Subcutaneous adipose tissue (tissue), 4 donors: ENCODE measurements around the gene IQGAP1. TPM values are rescaled to one million over a fixed set of nuclear protein-coding genes. Genes with fewer than 3 reads are reported as not detected.

ENCODE experiments used
- total RNA-seq, 4 donors: library from RNA; depleted of rRNA; stranded (reverse); fragments of >200 nt; gene quantifications; one replicate each; pipeline ENCODE4 v1.1.0, GENCODE V29; 2016
- TF ChIP-seq, protein P1 (sequence below): fragments of 450-650 bp; IDR thresholded peaks from one replicate; pipeline ENCODE4 v1.5.1; 2016; ENCODE audit warnings: low read depth, mild to moderate bottlenecking, control low read depth, antibody characterized with exemption, moderate library complexity

The IQGAP1 gene
- total RNA-seq, 4 donors from 2014 or later: 279 to 493 (median 310) TPM

DNA sequence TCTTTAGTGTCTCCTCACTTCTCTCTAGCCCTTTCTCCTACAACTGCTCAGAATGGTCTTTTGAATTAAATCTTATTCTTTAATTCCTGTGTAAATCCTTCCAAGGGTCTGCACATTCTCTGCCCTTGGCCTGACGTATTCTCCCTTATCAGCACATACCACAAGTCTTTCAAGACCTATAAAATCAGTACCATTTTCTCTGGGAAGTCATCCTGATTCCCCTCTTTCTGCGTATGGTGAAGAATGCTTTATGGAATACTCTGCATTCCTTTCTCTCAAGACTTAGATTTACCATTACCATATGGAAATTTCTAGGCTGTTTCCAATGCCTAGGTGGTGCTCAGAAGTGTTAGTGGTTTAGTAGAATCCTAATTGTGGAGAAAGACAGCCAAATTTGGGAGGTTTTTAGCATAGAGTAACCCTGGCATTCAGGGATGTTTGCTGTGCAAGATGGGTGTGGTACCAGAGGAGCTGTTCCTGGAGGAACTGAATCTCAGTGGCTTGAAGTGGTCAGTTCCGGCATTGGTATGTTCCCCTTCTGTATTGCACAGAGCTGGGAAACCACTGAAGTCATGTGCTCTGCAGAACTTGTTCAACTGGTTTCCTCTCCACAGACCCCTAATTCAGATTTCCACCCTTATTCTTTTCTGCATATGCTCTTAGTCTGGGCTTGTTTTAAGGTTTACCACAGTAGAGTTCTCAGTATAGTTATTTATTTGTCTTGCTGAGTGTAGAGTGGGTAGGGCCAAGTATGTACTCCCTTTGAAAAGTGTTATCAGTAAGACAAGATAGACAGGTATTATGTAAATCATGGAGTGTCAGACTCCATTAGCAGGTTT lies 24.5 kb downstream of the IQGAP1 start:
- TF ChIP-seq, protein P1, sequence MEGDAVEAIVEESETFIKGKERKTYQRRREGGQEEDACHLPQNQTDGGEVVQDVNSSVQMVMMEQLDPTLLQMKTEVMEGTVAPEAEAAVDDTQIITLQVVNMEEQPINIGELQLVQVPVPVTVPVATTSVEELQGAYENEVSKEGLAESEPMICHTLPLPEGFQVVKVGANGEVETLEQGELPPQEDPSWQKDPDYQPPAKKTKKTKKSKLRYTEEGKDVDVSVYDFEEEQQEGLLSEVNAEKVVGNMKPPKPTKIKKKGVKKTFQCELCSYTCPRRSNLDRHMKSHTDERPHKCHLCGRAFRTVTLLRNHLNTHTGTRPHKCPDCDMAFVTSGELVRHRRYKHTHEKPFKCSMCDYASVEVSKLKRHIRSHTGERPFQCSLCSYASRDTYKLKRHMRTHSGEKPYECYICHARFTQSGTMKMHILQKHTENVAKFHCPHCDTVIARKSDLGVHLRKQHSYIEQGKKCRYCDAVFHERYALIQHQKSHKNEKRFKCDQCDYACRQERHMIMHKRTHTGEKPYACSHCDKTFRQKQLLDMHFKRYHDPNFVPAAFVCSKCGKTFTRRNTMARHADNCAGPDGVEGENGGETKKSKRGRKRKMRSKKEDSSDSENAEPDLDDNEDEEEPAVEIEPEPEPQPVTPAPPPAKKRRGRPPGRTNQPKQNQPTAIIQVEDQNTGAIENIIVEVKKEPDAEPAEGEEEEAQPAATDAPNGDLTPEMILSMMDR: no peak

DNA sequence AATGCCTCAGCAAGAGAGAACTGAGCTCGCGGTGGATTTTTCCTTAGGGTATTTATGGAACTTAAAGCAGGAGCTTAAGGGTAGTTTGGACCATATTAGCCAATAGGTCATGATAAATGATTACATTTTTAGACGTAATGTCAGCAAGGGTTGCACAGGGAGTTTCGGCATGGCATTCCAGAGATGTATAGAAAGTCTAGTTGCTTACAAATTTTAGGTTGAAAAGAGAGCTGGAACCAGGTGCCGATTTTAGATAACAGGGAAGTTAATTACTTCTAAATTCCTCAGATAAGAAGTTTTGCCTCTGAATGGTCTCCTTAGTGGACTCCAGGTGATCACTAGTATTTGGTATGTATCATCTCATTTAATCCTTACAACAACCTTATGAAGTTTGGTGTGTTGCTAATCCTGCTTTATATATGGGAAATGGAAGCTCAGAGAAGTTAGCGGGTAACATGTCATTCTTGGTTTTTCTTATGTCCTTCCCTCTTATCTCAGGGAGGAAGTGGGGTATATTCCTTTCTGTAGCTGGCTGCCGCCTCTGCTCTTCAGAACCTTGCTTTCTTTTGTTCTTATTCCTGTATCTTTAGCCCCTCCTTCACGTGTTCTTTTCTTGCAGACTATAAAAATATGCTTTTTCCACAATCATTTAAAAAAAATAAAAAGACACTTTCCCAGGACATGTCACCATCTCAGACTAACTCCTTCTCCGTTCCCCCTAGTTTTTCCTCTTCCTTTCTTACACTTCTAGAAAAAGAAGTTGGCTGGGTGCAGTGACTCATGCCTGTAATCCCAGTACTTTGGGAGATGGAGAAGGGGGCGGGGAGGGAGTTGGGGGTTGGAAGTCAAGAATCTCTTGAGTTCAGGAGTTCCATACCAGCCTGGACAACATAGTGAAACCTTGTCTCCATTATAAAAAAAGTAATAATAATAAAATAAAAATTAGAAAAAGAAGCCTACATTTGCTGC lies 25.7 kb downstream of the IQGAP1 start:
- TF ChIP-seq, protein P1: no peak

DNA sequence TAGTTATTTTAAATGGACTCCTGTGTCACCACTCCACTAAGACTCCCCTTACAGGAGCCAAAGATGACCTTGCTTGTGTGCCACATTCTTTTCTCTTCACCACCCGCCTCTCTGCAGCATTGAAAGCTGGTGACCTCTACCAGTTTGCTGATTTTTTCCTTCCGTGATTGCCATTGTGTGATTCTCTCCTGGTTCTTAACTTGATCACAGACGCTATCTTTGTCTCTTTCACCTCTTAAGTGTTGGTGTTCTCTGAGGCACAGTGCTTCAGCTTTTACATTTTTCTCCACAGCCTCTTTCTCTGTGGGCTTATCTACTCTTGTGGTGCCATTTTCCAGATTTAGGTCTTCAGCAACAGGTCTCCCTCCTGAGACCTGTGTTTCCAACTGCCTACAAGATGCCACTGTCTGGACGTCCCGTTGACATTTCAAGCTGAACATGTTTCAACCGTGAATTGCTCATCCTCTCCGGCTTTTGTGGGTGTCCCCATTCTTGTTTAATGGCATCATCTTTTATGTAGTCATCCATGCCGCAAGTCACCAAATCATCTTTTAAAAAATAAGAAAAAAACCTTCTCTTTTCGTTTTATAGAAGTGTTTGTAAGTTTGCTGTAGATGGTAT lies 26.5 kb downstream of the IQGAP1 start:
- TF ChIP-seq, protein P1: no peak

DNA sequence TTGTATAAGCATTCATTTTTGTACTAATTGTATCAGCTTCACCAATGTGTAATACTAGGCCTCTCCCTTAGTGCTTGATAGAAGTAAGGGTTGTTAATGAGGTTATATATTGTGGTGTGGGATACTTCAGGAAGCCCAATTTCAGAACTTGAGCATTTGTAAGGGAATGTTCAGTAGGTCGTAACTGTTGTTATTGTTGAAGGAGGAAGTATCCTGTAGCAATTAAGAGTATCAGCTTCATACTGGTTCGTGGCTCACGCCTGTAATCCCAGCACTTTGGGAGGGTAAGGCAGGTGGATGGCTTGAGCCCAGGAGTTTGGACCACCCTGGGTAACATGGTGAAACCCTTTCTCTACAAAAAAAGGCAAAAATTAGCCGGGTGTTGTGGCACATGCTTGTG lies 30.6 kb downstream of the IQGAP1 start:
- TF ChIP-seq, protein P1: no peak

DNA sequence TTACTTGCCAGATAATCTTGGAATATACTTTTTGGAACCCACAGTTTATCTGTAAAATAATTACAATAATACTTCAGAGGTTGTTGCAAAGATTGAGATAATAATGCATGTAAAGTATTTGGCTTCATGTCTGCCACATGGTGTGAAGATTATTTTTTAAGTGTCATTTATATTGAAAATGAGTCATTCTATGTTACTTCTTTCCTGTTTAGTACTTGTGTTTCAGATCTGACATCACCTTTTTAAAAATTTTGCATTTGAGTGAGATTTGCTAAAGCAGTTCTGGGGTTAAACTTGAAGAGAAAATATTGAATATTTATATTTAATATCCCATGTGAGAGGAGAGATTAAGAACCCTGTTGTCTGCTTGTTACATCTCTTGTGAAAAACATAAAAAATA lies 31.2 kb downstream of the IQGAP1 start:
- TF ChIP-seq, protein P1: no peak

DNA sequence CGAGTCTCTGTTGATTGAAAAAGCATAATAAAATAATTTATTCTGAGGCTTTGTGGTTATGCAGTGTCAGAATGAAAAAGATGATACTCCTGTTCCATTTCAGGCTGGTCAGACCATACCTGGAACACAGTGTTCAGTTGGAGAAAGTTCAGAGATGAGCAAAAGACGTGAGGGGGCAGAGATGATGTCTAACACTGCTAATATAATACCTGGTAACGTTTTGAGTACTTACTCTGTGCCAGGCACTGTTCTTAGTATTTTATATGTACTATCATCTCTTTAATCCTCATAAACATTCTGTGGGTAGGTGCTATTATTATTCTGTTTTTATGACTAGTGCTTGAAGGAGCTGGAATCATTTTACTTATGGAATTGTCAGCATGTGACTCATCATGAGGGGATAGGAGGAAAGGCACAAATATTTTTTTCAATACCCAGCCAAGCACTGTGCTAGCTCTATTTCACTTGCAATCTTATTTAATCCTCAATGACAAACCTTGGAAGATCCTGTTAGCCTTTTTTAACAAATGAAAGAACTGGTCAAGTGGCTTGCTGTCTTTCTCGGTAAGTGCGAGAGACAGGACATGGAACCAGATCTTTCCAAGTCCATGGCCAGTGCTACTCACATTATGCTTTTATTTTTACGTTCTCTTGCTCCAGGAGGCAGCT lies 31.8 kb downstream of the IQGAP1 start:
- TF ChIP-seq, protein P1: no peak
